Naive thymus-derived CD8-positive, alpha-beta T cell (primary cell): Measurements from ENCODE around the gene CCNQ. TPM values are rescaled to one million over a fixed set of nuclear protein-coding genes. Genes with fewer than 3 reads are reported as not detected.

ENCODE experiments used
- ATAC-seq, 2 donors: fragments of 150-1000 bp; cut with Tn5 transposase in 1 of 2; sonication (Bioruptor Pico), chemical (Tn5 transposase) in 1 of 2; 1 replicate in 1 of 2; 2 replicates in 1 of 2; pipeline ENCODE4 v1.10.0; 2021; ENCODE audit warnings: mild to moderate bottlenecking in 2 of 2, moderate library complexity in 2 of 2
- POLR2A ChIA-PET: fragments of 350-600 bp; sonication (Branson Sonifier 250); formaldehyde crosslinking; loops from one replicate; lab custom pipeline; 2021; ENCODE audit warnings: antibody characterized with exemption; lab: Charles Lee
- DNase-seq, 10 donors: peaks; one replicate each; pipeline versions ENCODE4 v3.0.0 to v3.0.0-alpha.2; 2020 to 2022
- H3K27ac Mint-ChIP-seq, 10 donors: one replicate each; pipeline ENCODE4 v1.8.0; 2020 to 2022; ENCODE audit warnings: mild to moderate bottlenecking in 10 of 10, mixed read lengths in 10 of 10, moderate library complexity in 4 of 10, inconsistent platforms in 1 of 10
- H3K27me3 Mint-ChIP-seq, 5 donors: one replicate each; pipeline ENCODE4 v1.8.0; 2021 to 2022; ENCODE audit warnings: mixed read lengths in 5 of 5
- H3K36me3 Mint-ChIP-seq, 3 donors: one replicate each; pipeline ENCODE4 v1.8.0; 2020 to 2022; ENCODE audit warnings: mixed read lengths in 3 of 3, mild to moderate bottlenecking in 2 of 3, inconsistent platforms in 1 of 3
- H3K4me1 Mint-ChIP-seq, 4 donors: one replicate each; pipeline ENCODE4 v1.8.0; 2021 to 2022; ENCODE audit warnings: mixed read lengths in 4 of 4
- H3K4me3 Mint-ChIP-seq, 10 donors: one replicate each; pipeline ENCODE4 v1.8.0; 2020 to 2022; ENCODE audit warnings: mild to moderate bottlenecking in 10 of 10, mixed read lengths in 10 of 10, moderate library complexity in 6 of 10, inconsistent platforms in 1 of 10
- H3K9me3 Mint-ChIP-seq, 9 donors: one replicate each; pipeline ENCODE4 v1.8.0; 2020 to 2022; ENCODE audit warnings: mixed read lengths in 9 of 9, mild to moderate bottlenecking in 3 of 9, inconsistent platforms in 1 of 9, moderate library complexity in 1 of 9
- polyA plus RNA-seq, 3 donors: library from polyadenylated mRNA; unstranded; fragments of 300-500 nt; fragmentation: Illumina TruSeq; gene quantifications; one replicate each; pipeline ENCODE4 v1.2.3, GENCODE V29; 2021
- total RNA-seq, 8 experiments: library from RNA in 2 of 8; stranded (reverse) in 2 of 8; gene quantifications; one replicate each; pipeline ENCODE4 v1.2.3 and lab custom pipeline; 2021 to 2026

CCNQ gene
- total and polyA plus RNA-seq, 5 experiments from 2014 or later: 25.3 to 37.6 (median 28.7) TPM

- no peak for DNase-seq
- peaks cover 0 to 35% (median 0%) of the 10 kb centered on the region in 3 donors for H3K36me3 Mint-ChIP-seq
- H3K27ac Mint-ChIP-seq: no peak overlapping the region
- H3K4me1 Mint-ChIP-seq: peaks cover 6 to 19% (median 17%) of the 10 kb centered on the region in 4 donors
- POLR2A ChIA-PET: no interaction called here
- no peaks in the 10 kb centered on the region for H3K9me3 Mint-ChIP-seq
- ATAC-seq: no peak
- no peaks in the 10 kb centered on the region for H3K27me3 Mint-ChIP-seq
- H3K4me3 Mint-ChIP-seq: no peak overlapping the region
These were observed 11.6 kb downstream of the CCNQ start for GRCh38 chrX:153587342-153587741.

- Mint-ChIP-seq H3K9me3 (no peaks in the 10 kb centered on the region), H3K27me3 (no peaks in the 10 kb centered on the region), H3K27ac (peak overlapping the region in 1 of 10 donors; percentile 47), H3K4me1 (peaks cover 6 to 26% (median 22%) of the 10 kb centered on the region in 4 donors), H3K36me3 (peaks cover 0 to 28% (median 0%) of the 10 kb centered on the region in 3 donors), H3K4me3 (no peak overlapping the region)
- DNase-seq: no peak
- no peak for ATAC-seq
- POLR2A ChIA-PET: no interaction called here
These were observed 13.1 kb downstream of the CCNQ start for GRCh38 chrX:153585827-153586226.

GRCh38 chrX:153583433-153583832, 15.5 kb downstream of the CCNQ start:
- Mint-ChIP-seq H3K36me3 (peaks cover 0 to 23% (median 0%) of the 10 kb centered on the region in 3 donors), H3K4me1 (peaks cover 9 to 35% (median 29%) of the 10 kb centered on the region in 4 donors), H3K4me3 (peak overlapping the region in 9 of 10 donors; percentile 63 to 79 (median 72)), H3K27ac (peak overlapping the region in 4 of 10 donors; percentile 78 to 94 (median 83)), H3K27me3 (no peaks in the 10 kb centered on the region), H3K9me3 (no peaks in the 10 kb centered on the region)
- POLR2A ChIA-PET: interaction anchor here (1.0 to 2.4 kb wide), 3 partner anchors 12 to 15 kb away, joined by 4 to 8 read pairs (median 7); partner anchors contain the start of gene CCNQ
- ATAC-seq (no peak), DNase-seq (no peak)

- Mint-ChIP-seq H3K36me3 (peaks cover 0 to 19% (median 0%) of the 10 kb centered on the region in 3 donors), H3K4me1 (peaks cover 9 to 35% (median 29%) of the 10 kb centered on the region in 4 donors), H3K9me3 (no peaks in the 10 kb centered on the region), H3K4me3 (peak overlapping the region; percentile 63 to 79 (median 70)), H3K27me3 (no peaks in the 10 kb centered on the region), H3K27ac (peak overlapping the region; percentile 45 to 94 (median 82))
- peak; percentile 100 for ATAC-seq
- peak; percentile 43 to 81 (median 62) for DNase-seq
- POLR2A ChIA-PET: interaction anchor here (0.5 to 2.4 kb wide), 5 partner anchors 12 to 22 kb away, joined by 3 to 8 read pairs (median 4); partner anchors contain the start of gene CCNQ
These were observed 16.0 kb downstream of the CCNQ start for GRCh38 chrX:153582896-153583295.

- Mint-ChIP-seq H3K9me3 (no peaks in the 10 kb centered on the region), H3K27me3 (no peaks in the 10 kb centered on the region), H3K27ac (peak overlapping the region in 2 of 10 donors; percentile 38 to 43), H3K4me1 (peaks cover 9 to 35% (median 29%) of the 10 kb centered on the region in 4 donors), H3K36me3 (peaks cover 0 to 6% (median 0%) of the 10 kb centered on the region in 3 donors), H3K4me3 (peak overlapping the region in 1 of 10 donors; percentile 24)
- POLR2A ChIA-PET: interaction anchor here (2.0 kb wide), 1 partner anchor 19 kb away, joined by 7 read pairs; no protein-coding TSS in a partner anchor
- ATAC-seq: no peak
- peak in 1 of 10 donors; percentile 19 for DNase-seq
These were observed 18.1 kb downstream of the CCNQ start for GRCh38 chrX:153580700-153581386.

- POLR2A ChIA-PET: no interaction called here
- peaks cover 8 to 33% (median 27%) of the 10 kb centered on the region in 4 donors for H3K4me1 Mint-ChIP-seq
These were observed 20.1 kb downstream of the CCNQ start for GRCh38 chrX:153578889-153579288.

GRCh38 chrX:153578200-153578835, 20.6 kb downstream of the CCNQ start:
- H3K4me1 Mint-ChIP-seq: peaks cover 5 to 28% (median 21%) of the 10 kb centered on the region in 4 donors
- H3K27me3 Mint-ChIP-seq: no peaks in the 10 kb centered on the region
- H3K27ac Mint-ChIP-seq: no peak overlapping the region
- DNase-seq (no peak), ATAC-seq (no peak)
- POLR2A ChIA-PET: no interaction called here
- H3K4me3 Mint-ChIP-seq: no peak overlapping the region
- H3K9me3 Mint-ChIP-seq: no peaks in the 10 kb centered on the region
- H3K36me3 Mint-ChIP-seq: no peaks in the 10 kb centered on the region

More at GRCh38 chrX:153578889-153579288, 20.1 kb downstream of the CCNQ start:
- no peaks in the 10 kb centered on the region for H3K9me3 Mint-ChIP-seq
- no peak overlapping the region for H3K27ac Mint-ChIP-seq
- H3K36me3 Mint-ChIP-seq: no peaks in the 10 kb centered on the region
- no peak for ATAC-seq
- H3K4me3 Mint-ChIP-seq: no peak overlapping the region
- DNase-seq: no peak
- H3K27me3 Mint-ChIP-seq: no peaks in the 10 kb centered on the region

GRCh38 chrX:153576961-153577360, 22.0 kb downstream of the CCNQ start:
- DNase-seq (no peak), ATAC-seq (no peak)
- H3K4me3 Mint-ChIP-seq: no peak overlapping the region
- POLR2A ChIA-PET: no interaction called here
- no peak overlapping the region for H3K27ac Mint-ChIP-seq
- no peaks in the 10 kb centered on the region for H3K9me3 Mint-ChIP-seq
- H3K27me3 Mint-ChIP-seq: no peaks in the 10 kb centered on the region
- H3K36me3 Mint-ChIP-seq: no peaks in the 10 kb centered on the region
- H3K4me1 Mint-ChIP-seq: peaks cover 3 to 14% (median 9%) of the 10 kb centered on the region in 4 donors

- Mint-ChIP-seq H3K4me3 (no peak overlapping the region), H3K27me3 (no peaks in the 10 kb centered on the region), H3K27ac (peak overlapping the region in 1 of 10 donors; percentile 49), H3K4me1 (peaks cover 5 to 14% (median 11%) of the 10 kb centered on the region in 4 donors), H3K36me3 (no peaks in the 10 kb centered on the region), H3K9me3 (no peaks in the 10 kb centered on the region)
- ATAC-seq (no peak), DNase-seq (no peak)
- POLR2A ChIA-PET: no interaction called here
These were observed 22.6 kb downstream of the CCNQ start for GRCh38 chrX:153576239-153576870.

GRCh38 chrX:153573984-153574383, 25.0 kb downstream of the CCNQ start:
- H3K4me1 Mint-ChIP-seq: peaks cover 3 to 9% (median 6%) of the 10 kb centered on the region in 4 donors
- no peak for DNase-seq
- POLR2A ChIA-PET: no interaction called here
- H3K27me3 Mint-ChIP-seq: no peaks in the 10 kb centered on the region
- ATAC-seq: no peak
- no peak overlapping the region for H3K27ac Mint-ChIP-seq
- no peak overlapping the region for H3K4me3 Mint-ChIP-seq
- H3K36me3 Mint-ChIP-seq: no peaks in the 10 kb centered on the region
- peaks cover 0 to 4% (median 0%) of the 10 kb centered on the region in 9 donors for H3K9me3 Mint-ChIP-seq

- POLR2A ChIA-PET: no interaction called here
- Mint-ChIP-seq H3K36me3 (no peaks in the 10 kb centered on the region), H3K27me3 (no peaks in the 10 kb centered on the region), H3K4me1 (peaks cover 3 to 9% (median 6%) of the 10 kb centered on the region in 4 donors), H3K4me3 (no peak overlapping the region), H3K9me3 (peaks cover 0 to 4% (median 0%) of the 10 kb centered on the region in 9 donors), H3K27ac (no peak overlapping the region)
- ATAC-seq (no peak), DNase-seq (no peak)
These were observed 26.3 kb downstream of the CCNQ start for GRCh38 chrX:153572601-153573000.

GRCh38 chrX:153571534-153571908, 27.4 kb downstream of the CCNQ start:
- no peak for DNase-seq
- no peaks in the 10 kb centered on the region for H3K36me3 Mint-ChIP-seq
- H3K27me3 Mint-ChIP-seq: no peaks in the 10 kb centered on the region
- peak overlapping the region in 4 of 10 donors; percentile 21 to 65 (median 40) for H3K4me3 Mint-ChIP-seq
- peak overlapping the region in 4 of 10 donors; percentile 43 to 78 (median 64) for H3K27ac Mint-ChIP-seq
- ATAC-seq: no peak
- peaks cover 0 to 4% (median 0%) of the 10 kb centered on the region in 9 donors for H3K9me3 Mint-ChIP-seq
- H3K4me1 Mint-ChIP-seq: peaks cover 3 to 9% (median 6%) of the 10 kb centered on the region in 4 donors
- POLR2A ChIA-PET: interaction anchor here (1.5 to 2.1 kb wide), 2 partner anchors 11 to 26 kb away, joined by 6 to 8 read pairs; no protein-coding TSS in a partner anchor
